K562 (cell line): ENCODE data around the gene LTA. TPM values are rescaled to one million over a fixed set of nuclear protein-coding genes. Genes with fewer than 3 reads are reported as not detected.

ENCODE experiments used
- ASH1L ChIP-seq: fragments of 450-650 bp; IDR thresholded peaks from 2 replicates; pipeline ENCODE4 v1.6.1; 2018; ENCODE audit warnings: borderline replicate concordance, mild to moderate bottlenecking, low read depth; ENCODE audit not compliant: partially characterized antibody
- BMI1 ChIP-seq: fragments of 150-350 bp; IDR thresholded peaks from 2 replicates; pipeline ENCODE4 v1.6.1; 2014; ENCODE audit warnings: low read length
- HDAC8 ChIP-seq: fragments of 450-650 bp; IDR thresholded peaks from 2 replicates; pipeline ENCODE4 v1.6.1; 2016; ENCODE audit warnings: mild to moderate bottlenecking, missing genetic modification characterization, moderate library complexity, missing compliant biosample characterization
- HMBOX1 ChIP-seq: sonication (generic); IDR thresholded peaks from 2 replicates; pipeline ENCODE4 v1.6.1; 2016
- MAZ ChIP-seq, 2 experiments: fragments of 450-650 bp in 1 of 2; sonication (generic) in 1 of 2; formaldehyde crosslinking; IDR thresholded peaks in 1 of 2; conservative IDR thresholded peaks in 1 of 2; 2 replicates each; pipeline versions ENCODE4 v1.4.0 to v1.5.0; 2020; ENCODE audit warnings: mild to moderate bottlenecking in 1 of 2, missing genetic modification reagents in 1 of 2
- MLLT1 ChIP-seq, 2 experiments: fragments of 450-650 bp; IDR thresholded peaks; 2 replicates each; pipeline ENCODE4 v1.6.1; 2016
- PPARD ChIP-seq: fragments of 250-450 bp; sonication (Bioruptor Pico); IDR thresholded peaks from 2 replicates; pipeline ENCODE4 v1.8.0; 2022; ENCODE audit warnings: inconsistent platforms, mild to moderate bottlenecking, moderate library complexity
- PTBP1 ChIP-seq: fragments of 200-400 bp; formaldehyde crosslinking; IDR thresholded peaks from 2 replicates; pipeline ENCODE4 v1.6.1; 2017; ENCODE audit warnings: low read depth, low read length
- SIX5 ChIP-seq, 2 experiments: IDR thresholded peaks; 2 replicates each; pipeline ENCODE4 v1.6.1; 2011; ENCODE audit warnings: low read length in 2 of 2, borderline replicate concordance in 1 of 2, low read depth in 1 of 2, mild to moderate bottlenecking in 1 of 2, moderate library complexity in 1 of 2; ENCODE audit not compliant: insufficient read depth in 1 of 2
- TAF1 ChIP-seq: IDR thresholded peaks from 2 replicates; pipeline ENCODE4 v1.6.1; 2011; ENCODE audit warnings: mild to moderate bottlenecking, low read length, moderate library complexity; ENCODE audit not compliant: insufficient read depth, control insufficient read depth, severe bottlenecking; ENCODE audit errors: extremely low read depth
- ZFPM2 ChIP-seq: fragments of 250-450 bp; sonication (Bioruptor Pico); IDR thresholded peaks from 2 replicates; pipeline ENCODE4 v1.5.1; 2022; ENCODE audit warnings: mild to moderate bottlenecking
- ZNF780A ChIP-seq: fragments of 250-450 bp; sonication (Bioruptor Pico); IDR thresholded peaks from 2 replicates; pipeline ENCODE4 v1.5.0; 2021; ENCODE audit warnings: mild to moderate bottlenecking
- polyA plus RNA-seq, 8 experiments: library from polyadenylated mRNA; depleted of rRNA in 4 of 8; stranded (reverse) in 5 of 8; unstranded in 3 of 8; fragments of >200 nt; fragmentation: Nextera tagmentation in 2 of 8; fragmentation: Illumina TruSeq in 1 of 8; extraction: Ambion mirVana in 2 of 8; extraction: Trizol in 1 of 8; gene quantifications; 2 replicates each; pipeline versions ENCODE4 v1.2.1 to v1.2.3, GENCODE V29; 2011 to 2014; ENCODE audit warnings: inconsistent platforms in 1 of 8, missing spikeins in 1 of 8
- total RNA-seq, 7 experiments: library from RNA; depleted of rRNA in 6 of 7; stranded (reverse); fragments of >200 nt in 6 of 7; fragmentation: Illumina TruSeq in 2 of 7; extraction: Trizol in 2 of 7; gene quantifications; 2 replicates each; pipeline versions ENCODE4 v1.2.1 to v1.2.3, GENCODE V29; 2011 to 2021; ENCODE audit warnings: low replicate concordance in 1 of 7
- TF ChIP-seq, protein P1 (sequence below), 2 experiments: fragments of 250-450 bp in 1 of 2; fragments of 450-650 bp in 1 of 2; sonication (Bioruptor Pico) in 1 of 2; IDR thresholded peaks; 2 replicates each; pipeline versions ENCODE4 v1.6.1 to v1.8.0; 2016 to 2021; ENCODE audit warnings: mild to moderate bottlenecking in 2 of 2, moderate library complexity in 2 of 2, missing compliant biosample characterization in 1 of 2, missing genetic modification characterization in 1 of 2
- TF ChIP-seq, protein P2 (sequence below), 2 experiments: fragments of 450-650 bp; IDR thresholded peaks; 2 replicates each; pipeline ENCODE4 v1.6.1; 2016; ENCODE audit warnings: mild to moderate bottlenecking in 2 of 2, borderline replicate concordance in 1 of 2, low read depth in 1 of 2, moderate library complexity in 1 of 2

The LTA gene
- total and polyA plus RNA-seq, 9 of the 15 experiments (the other 6 are each of a cell fraction or from before 2014, with no cell fraction given), result 0.80 TPM; not detected in 8

DNA sequence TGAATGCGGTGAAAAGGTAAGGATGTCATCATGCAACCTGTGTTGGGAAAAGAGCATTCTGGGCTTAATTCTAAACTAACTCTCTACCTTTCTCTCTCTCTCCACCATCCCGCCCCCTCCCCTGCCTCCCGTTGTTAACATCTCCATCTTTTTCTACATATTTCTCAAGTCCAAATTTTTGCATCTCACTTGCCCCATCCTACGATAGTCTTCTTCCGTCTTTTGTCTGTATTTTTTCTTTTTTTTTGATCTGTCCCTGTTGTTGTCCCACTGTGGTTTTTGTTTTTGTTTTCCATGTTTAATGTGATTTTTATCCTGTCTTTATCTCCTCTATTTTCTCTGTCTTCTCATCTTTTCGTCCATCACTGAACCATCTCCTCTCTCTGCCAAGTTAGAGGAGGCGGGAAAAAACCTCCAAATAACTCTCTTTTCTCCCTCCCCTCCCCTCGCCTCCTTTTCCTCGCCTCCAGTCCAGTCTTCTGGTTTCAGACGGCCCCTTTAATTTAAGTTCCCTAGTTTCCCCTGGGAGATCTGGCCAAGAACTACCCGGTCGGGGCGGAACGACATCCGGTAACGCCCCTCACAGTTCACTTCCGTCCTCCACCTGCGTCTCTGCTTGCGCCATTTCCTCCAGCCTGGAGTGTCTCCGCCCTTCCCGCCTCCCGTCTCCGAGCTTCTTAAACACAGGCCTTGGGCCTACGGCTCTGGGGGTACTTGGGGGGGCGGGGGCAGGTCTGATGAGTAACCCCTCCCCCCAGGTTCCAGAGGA is 24.9 kb upstream of the LTA start, which contains the start of gene NFKBIL1 (continued):
- TF ChIP-seq, protein P1, sequence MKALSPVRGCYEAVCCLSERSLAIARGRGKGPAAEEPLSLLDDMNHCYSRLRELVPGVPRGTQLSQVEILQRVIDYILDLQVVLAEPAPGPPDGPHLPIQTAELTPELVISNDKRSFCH (CRISPR knock-in tag; IDR thresholded peaks at IDR 0.05), result no peak
- TF ChIP-seq, protein P1 (tag; IDR thresholded peaks at IDR 0.05), result peak; percentile 85
- no peak for TF ChIP-seq BMI1
- TF ChIP-seq, protein P2, sequence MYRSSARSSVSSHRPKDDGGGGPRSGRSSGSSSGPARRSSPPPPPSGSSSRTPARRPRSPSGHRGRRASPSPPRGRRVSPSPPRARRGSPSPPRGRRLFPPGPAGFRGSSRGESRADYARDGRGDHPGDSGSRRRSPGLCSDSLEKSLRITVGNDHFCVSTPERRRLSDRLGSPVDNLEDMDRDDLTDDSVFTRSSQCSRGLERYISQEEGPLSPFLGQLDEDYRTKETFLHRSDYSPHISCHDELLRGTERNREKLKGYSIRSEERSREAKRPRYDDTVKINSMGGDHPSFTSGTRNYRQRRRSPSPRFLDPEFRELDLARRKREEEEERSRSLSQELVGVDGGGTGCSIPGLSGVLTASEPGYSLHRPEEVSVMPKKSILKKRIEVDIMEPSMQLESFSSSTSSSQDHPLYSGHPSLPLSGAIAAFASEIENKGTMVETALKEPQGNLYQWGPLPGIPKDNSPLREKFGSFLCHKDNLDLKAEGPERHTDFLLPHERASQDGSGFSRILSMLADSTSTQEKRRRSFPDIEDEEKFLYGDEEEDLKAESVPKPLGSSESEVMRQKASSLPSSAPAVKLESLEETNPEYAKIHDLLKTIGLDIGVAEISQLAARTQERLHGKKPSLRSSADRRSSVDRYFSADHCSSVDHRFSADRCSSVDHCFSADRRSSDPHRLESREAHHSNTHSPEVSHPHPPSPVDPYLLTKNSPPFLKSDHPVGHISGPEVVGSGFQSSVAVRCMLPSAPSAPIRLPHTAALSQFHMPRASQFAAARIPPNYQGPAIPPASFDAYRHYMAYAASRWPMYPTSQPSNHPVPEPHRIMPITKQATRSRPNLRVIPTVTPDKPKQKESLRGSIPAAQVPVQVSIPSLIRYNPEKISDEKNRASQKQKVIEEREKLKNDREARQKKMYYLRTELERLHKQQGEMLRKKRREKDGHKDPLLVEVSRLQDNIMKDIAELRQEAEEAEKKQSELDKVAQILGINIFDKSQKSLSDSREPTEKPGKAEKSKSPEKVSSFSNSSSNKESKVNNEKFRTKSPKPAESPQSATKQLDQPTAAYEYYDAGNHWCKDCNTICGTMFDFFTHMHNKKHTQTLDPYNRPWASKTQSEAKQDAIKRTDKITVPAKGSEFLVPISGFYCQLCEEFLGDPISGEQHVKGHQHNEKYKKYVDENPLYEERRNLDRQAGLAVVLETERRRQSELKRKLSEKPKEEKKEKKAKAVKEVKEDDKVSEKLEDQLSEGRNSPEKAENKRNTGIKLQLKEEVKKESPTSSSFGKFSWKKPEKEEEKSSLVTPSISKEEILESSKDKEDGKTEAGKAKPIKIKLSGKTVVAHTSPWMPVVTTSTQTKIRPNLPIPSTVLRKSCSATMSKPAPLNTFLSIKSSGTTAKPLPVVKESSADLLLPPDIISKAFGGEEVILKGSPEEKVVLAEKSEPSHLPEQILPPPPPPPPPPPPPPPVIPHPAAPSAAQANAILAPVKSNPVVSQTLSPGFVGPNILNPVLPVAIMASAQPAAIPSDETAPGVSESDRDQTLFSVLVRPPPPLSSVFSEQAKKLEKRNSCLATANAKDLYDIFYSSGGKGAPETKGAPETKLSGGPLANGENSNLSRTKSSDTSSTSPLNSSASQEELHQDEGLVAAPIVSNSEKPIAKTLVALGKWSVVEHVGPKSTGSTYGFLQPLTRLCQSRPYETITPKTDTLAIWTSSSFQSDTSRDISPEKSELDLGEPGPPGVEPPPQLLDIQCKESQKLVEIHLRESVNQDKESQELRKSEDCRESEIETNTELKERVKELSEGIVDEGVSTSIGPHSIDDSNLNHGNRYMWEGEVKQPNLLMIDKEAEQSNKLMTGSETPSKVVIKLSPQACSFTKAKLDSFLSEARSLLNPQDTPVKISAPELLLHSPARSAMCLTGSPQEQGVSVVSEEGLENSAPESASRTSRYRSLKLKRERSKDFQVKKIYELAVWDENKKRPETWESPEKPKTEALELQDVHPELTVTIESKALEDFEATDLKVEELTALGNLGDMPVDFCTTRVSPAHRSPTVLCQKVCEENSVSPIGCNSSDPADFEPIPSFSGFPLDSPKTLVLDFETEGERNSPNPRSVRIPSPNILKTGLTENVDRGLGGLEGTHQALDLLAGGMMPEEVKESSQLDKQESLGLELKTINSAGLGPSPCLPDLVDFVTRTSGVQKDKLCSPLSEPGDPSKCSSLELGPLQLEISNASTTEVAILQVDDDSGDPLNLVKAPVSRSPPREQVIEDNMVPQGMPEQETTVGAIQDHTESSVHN (IDR thresholded peaks at IDR 0.05; ENCODE audit: borderline replicate concordance in 1 of 2, low read depth in 1 of 2), result no peak; a peak in 1 of 4 replicates
- TF ChIP-seq PTBP1, result no peak
- peak in 1 of 2 experiments; percentile 85 for TF ChIP-seq MAZ (CRISPR knock-in tag; conservative IDR thresholded peaks at IDR 0.05 in 1 of 2, IDR thresholded peaks at IDR 0.05 in 1 of 2)
- TF ChIP-seq HDAC8, result no peak
- peak; percentile 71 to 94; a peak in 3 of 4 replicates for TF ChIP-seq MLLT1 (IDR thresholded peaks at IDR 0.05)
- peak; percentile 98 for TF ChIP-seq SIX5 (IDR thresholded peaks at IDR 0.05; ENCODE audit: borderline replicate concordance in 1 of 2, insufficient read depth in 1 of 2, low read depth in 1 of 2, low read length in 2 of 2)
- no peak for TF ChIP-seq ZFPM2 (CRISPR knock-in tag)
- peak; percentile 47; the same call in 1 of the 2 replicates for TF ChIP-seq HMBOX1
- TF ChIP-seq ASH1L, result peak; percentile 81
- TF ChIP-seq PPARD (CRISPR knock-in tag), result no peak
- TF ChIP-seq TAF1, result peak; percentile 92
- TF ChIP-seq ZNF780A, result no peak
